ENCODE results near the gene RIN3.
"Not testable (repeated sequence)": the region's sequence is repeated elsewhere in the genome, so short reads cannot be mapped to it uniquely, and the experiment has no call there.

Gene RIN3

GRCh38 chr14:92619671-92620456, 106.3 kb downstream of the RIN3 start:
- DNase-seq (ENCODE audit: low spot score) (no peak), FAIRE-seq (no peak)

- DNase-seq (ENCODE audit: low spot score) (no peak), FAIRE-seq (no peak)
Measured at GRCh38 chr14:92622311-92622710, 108.7 kb downstream of the RIN3 start.

- DNase-seq (ENCODE audit: low spot score) (no peak), FAIRE-seq (no peak)
Measured at GRCh38 chr14:92624764-92625163, 111.2 kb downstream of the RIN3 start.

GRCh38 chr14:92625213-92625612, 111.6 kb downstream of the RIN3 start:
- FAIRE-seq: peak; percentile 97
- peak; percentile 83 for DNase-seq (ENCODE audit: low spot score)

- FAIRE-seq: no peak
Measured at GRCh38 chr14:92626041-92626440, 112.5 kb downstream of the RIN3 start.

GRCh38 chr14:92627707-92628215, 114.2 kb downstream of the RIN3 start:
- no peak for DNase-seq (ENCODE audit: low spot score)
- FAIRE-seq: no peak

More at GRCh38 chr14:92626041-92626440, 112.5 kb downstream of the RIN3 start:
- no peak for DNase-seq (ENCODE audit: low spot score)

DNA sequence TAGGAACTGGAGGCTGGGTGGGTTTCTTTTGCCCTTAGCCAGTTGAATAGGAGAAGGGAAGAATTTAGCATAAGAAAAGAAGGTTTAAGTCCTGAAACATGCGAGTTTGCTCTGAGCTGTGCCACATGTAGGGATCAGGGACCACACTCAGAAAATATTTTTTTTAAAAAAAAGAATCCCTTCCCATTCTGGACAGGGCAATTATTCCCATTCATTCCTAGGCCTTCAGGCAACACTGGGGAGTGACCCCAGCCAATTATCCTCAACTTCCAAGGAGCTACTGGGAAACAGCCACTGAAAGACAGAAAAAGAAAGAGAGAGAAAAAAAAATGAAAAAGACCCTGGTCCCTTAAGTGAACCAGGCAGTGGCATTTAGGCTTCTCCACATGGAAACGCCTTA, 115.1 kb downstream of the RIN3 start:
- DNase-seq (ENCODE audit: low spot score) (no peak), FAIRE-seq (no peak)

- FAIRE-seq (no peak), DNase-seq (ENCODE audit: low spot score) (no peak)
Measured at GRCh38 chr14:92630367-92630766, 116.8 kb downstream of the RIN3 start.

- no peak for FAIRE-seq
- DNase-seq (ENCODE audit: low spot score): no peak
Measured at GRCh38 chr14:92631098-92631497, 117.5 kb downstream of the RIN3 start.

- FAIRE-seq: no peak
- no peak for DNase-seq (ENCODE audit: low spot score)
Measured at GRCh38 chr14:92632546-92633273, 119.1 kb downstream of the RIN3 start.

GRCh38 chr14:92633274-92633616, 119.7 kb downstream of the RIN3 start:
- DNase-seq (ENCODE audit: low spot score): no peak
- no peak for FAIRE-seq

DNA sequence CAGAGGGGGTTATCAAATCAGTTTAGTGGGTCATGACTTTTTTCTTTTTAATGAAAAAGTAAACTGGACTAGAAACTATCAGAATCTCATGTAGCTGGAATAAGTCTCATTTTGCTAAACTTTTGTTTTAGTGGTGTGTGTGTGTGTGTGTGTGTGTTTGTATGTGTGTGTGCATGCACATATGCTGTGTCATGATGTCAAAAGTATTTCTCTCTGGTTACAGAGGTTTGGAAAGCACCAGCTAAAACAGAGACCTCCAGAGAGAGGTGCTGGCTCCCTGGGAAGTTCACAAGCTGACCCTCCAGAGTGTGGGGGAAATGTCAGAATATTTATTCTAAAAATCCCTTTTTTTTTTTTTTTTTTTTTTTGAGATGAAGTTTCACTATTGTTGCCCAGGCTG, 120.1 kb downstream of the RIN3 start:
- DNase-seq (ENCODE audit: low spot score) (no peak), FAIRE-seq (no peak)

DNA sequence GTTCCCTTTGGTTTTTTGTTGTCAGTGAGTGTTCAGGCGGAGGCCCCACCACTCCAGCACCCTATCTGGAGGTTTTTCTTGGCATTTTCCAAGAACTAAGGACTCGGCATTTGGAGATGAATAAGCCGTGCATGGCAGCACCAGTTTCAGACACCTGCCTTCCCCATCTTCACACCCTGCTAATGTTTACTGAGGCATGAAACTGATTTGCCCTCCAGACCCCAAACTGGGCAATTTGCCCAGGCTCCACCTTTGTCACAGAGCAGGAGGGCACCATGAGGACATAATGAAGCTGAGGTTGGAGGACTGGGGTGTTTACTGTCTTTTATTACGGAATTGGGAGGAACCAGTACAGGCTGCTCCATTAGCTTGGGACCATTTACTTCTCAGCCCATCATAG, 121.5 kb downstream of the RIN3 start:
- peak; percentile 53 for FAIRE-seq

DNA sequence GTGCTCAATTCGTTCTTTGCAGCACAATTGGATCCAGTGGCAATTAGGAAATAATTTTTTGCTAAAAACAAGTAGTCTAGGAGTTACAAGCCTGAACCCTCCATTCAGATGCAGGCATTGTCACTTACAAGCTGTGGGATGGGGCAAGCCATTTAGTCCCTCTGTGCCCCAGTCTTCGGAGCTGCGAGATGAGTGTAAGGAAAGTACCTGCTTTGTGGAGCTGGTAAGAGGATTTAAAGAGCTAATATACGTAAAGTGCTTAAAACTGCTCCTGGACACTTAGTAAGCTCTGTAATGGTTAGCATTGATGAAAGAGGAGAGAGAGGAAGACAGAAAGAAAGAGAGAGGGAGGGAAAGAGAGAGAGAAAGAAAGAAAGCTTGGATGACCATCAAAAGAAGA, 122.3 kb downstream of the RIN3 start:
- DNase-seq (ENCODE audit: low spot score) (no peak), FAIRE-seq (no peak)

More for the DNA sequence above, 121.5 kb downstream of the RIN3 start:
- DNase-seq (ENCODE audit: low spot score): peak; percentile 27

GRCh38 chr14:92637228-92637627, 123.6 kb downstream of the RIN3 start:
- FAIRE-seq: no peak
- DNase-seq (ENCODE audit: low spot score): no peak

- no peak for DNase-seq (ENCODE audit: low spot score)
- no peak for FAIRE-seq
Measured at GRCh38 chr14:92637864-92638263, 124.3 kb downstream of the RIN3 start.

DNA sequence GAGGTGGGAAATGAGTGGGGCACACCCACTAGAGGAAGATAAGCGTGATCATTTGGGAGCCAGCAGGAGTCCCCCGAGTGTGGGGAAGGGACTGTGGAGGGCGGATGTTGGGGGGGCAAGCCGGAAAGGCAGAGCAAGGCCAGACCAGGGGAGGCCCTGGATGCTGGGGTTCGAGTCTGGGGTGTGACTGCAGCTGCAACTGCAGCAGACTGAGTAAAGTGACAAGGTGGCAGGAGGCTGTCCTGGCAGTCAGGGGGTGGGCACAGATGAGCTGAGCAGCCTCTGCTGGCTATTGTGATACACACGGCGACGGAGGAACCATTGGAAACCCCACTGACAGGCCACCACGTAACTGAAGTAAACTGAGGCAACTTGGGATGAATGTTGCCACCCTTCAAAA, 124.7 kb downstream of the RIN3 start:
- DNase-seq (ENCODE audit: low spot score): no peak
- no peak for FAIRE-seq

DNA sequence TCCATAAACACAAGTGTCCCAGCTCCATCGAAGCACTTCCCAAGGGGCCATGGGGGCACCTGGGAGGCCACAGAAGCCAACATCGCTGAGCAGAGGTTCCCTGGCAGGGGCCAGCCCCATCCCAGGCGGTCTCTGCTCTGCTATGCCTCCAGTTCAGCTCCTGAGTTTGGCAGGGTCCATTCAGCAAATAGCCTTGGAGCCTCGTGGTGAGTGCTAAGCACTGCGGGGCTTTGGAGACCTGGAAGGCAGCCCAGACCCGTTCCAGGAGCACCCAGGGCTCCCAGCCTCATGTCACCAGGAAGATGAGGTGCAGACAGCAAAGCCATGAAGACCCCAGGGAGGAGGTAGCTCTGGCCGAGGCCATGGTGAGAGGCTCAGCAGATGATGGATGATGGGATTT, 125.3 kb downstream of the RIN3 start:
- FAIRE-seq (no peak), DNase-seq (ENCODE audit: low spot score) (no peak)

DNA sequence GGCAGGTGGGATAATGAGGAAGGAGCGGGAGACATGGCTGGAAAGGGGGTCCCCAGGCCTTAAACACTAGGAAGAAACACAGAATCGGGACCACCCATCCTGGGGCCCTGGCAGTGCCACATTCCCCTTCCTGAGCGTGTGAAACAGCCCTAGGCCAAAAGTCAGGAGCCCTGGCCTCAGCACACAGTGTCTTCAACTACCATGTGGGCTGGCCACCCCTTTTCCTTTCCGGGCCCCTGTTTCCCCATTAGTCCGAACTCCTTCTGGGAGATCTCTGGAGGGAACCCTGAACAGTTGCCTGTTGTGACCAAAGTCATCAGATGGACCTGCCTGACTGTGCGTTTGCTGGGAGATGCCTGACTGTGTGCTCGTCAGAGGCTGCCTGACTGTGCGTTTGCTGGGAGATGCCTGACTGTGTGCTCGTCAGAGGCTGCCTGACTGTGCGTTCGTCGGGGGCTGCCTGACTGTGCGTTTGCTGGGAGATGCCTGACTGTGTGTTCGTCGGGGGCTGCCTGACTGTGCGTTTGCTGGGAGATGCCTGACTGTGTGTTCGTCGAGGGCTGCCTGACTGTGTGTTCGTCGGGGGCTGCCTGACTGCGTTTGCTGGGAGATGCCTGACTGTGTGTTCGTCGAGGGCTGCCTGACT, 126.0 kb downstream of the RIN3 start:
- not testable (repeated sequence) for FAIRE-seq; DNase-seq (ENCODE audit: low spot score)

- FAIRE-seq (no peak), DNase-seq (ENCODE audit: low spot score) (no peak)
Measured at GRCh38 chr14:92641306-92641705, 127.7 kb downstream of the RIN3 start.

- peak; percentile 84 for DNase-seq (ENCODE audit: low spot score)
- FAIRE-seq: peak; percentile 83
Measured at GRCh38 chr14:92644171-92644969, 130.8 kb downstream of the RIN3 start.

All from RCC 7860 (cell line).